GM21723 (cell line): Measurements from ENCODE around the gene CPEB4.
A peak's percentile ranks its signal among the peaks of the same experiment; 100 is the strongest.

Experiments used
- ATAC-seq: cut with Tn5 transposase; IDR thresholded peaks from one replicate; pipeline ENCODE4 v1.9.1; 2021; ENCODE audit warnings: mild to moderate bottlenecking, moderate library complexity; ENCODE audit not compliant: unreplicated experiment

Gene CPEB4

DNA sequence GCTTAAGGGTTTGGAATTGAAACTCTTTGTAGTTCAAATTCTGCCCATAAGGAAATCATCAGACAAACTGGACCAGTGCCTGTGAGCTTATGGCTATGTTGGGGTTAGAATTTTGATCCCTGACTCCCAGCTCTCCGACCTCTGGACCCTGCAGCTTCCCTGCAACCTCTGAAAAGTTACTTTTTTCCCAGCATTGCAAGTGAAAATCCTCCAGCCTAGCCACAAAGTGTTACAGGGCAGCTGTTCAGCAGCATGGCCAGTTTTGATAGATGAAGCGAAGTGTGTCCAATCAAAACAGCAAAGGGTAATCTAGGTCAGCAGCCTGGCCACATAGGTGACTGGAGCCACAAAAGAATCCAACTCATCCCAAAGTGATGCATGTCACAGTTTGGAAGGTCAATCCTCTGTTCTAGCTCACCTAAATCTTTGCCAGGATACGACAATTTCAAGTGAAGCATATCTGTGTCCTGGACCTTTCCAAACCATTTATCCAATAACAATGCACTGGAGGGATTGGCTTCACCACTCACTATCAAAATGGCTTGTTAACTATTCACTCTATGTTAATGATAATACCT, 4.7 kb upstream of the CPEB4 start:
- no peak for ATAC-seq

DNA sequence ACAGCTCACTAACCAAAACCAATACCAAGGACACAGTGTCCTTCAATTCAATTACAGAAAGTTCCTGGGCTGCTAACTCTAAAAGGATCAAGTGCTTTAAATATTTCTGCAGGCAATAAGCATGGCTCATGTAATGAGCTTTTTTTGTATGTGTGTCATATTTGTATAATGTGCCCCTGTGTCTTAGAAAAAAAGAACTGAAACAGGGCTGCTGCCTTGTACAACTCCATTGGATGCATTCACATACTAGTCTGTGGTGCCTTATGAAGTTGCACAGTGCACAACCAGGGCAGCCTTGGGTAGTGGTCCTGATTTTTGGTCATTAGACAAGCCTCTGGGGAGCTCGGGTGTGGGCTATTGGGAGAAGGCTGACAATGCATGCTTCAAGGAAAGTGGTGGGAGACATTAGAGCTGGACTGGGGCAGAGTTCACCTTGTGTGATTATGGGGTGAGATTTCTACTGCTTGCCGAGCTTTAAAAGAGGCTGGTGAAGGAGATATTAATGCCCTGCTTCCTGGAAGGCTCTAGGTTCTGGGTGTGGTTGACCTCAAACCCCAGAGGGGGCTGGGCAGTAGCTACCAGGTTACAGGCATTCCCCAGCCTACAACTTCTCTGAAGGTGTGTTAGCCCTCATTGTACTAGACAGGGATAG, 3.6 kb upstream of the CPEB4 start:
- ATAC-seq, result no peak

DNA sequence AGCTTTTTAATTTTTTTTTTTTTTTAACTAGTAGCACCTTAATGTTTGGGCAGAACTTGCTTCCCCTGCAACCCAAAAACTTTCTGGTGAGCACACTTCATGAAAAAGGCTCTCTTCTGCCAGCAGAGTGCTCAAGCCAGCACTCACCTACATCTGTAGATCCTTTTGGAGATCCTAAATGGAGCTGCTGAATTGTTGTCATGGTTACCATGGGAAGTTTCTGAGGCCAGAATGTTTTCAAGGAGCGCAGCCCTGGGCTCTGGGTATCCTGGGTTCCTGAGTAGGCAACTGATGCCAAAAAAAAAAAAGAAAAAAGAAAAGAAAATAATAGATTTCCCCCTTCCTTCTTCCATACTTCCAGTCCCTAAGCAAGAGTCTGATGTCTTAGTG, 3.1 kb upstream of the CPEB4 start:
- ATAC-seq, result no peak

DNA sequence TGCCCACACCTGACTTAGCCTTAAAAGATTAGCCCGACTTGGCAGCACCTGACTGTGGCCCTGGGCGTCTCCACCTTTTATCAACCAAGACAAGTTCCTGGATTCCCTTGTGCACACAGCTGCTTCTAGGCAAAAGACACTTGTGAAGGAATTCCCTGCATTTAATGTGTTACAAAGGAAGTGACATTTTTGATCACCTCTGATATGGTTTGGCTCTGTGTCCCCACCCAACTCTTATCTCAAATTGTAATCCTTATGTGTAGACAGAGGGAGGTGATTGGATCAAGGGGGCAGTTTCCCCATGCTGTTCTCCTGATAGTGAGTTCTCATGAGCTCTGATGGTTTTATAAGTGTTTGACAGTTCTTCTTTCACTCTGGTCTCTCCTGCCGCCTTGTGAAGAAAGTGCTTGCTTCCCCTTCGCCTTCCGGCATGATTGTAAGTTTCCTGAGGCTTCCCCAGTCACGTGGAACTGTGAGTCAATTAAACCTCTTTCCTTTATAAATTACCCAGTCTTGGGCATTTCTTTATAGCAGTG, 2.6 kb upstream of the CPEB4 start:
- ATAC-seq, result no peak

DNA sequence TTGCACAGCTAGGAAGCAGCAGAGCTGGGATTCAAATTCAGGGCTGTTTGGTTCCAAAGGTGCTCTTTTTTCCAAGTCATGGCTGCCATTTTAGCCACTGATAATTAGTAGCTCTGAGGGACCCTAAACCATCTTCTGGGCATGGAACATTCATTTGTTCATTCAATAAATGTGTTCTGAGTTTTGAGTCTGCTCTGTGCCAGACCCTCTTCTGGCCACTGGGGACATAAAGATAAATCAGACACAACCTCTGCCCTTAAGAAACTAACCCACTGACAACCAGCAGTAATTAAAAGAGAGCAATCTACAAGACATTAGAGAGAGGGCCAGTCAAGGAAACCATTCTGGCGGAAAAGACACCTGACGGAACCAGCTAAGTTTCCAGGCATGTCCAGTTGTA, 2.0 kb upstream of the CPEB4 start:
- ATAC-seq, result no peak

DNA sequence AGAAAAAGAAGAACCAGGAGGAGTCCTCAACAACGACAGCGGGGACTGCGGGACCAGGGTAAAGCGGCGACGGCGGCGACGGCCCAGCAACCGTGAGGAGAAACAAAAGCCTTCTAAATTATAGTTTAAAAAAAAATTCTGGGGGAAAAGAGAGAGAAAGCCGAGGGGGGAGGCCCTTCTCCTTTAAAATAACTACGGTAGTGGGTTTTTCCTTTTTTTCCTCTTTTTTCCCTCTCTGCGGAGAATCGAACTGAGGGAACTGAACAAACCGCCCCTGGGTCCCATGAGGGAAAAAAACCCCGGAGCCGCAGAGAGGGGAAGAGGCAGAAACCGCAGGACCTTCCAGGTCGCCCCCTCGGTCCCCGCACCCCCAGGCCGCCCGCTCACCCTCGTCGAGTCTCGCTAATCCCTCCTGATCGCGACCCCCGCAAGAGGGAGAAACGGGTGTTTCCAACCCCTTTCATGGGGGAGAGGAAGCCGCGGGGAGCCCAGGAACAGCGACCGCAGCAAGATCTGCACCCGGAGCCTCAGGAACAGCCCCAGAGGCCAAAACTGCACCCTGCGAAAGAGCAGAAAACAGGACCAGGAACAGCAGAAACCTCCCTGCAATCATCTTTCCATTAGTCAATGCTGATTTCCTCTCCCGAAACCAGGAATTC, 453 bp downstream of the CPEB4 start:
- no peak for ATAC-seq

DNA sequence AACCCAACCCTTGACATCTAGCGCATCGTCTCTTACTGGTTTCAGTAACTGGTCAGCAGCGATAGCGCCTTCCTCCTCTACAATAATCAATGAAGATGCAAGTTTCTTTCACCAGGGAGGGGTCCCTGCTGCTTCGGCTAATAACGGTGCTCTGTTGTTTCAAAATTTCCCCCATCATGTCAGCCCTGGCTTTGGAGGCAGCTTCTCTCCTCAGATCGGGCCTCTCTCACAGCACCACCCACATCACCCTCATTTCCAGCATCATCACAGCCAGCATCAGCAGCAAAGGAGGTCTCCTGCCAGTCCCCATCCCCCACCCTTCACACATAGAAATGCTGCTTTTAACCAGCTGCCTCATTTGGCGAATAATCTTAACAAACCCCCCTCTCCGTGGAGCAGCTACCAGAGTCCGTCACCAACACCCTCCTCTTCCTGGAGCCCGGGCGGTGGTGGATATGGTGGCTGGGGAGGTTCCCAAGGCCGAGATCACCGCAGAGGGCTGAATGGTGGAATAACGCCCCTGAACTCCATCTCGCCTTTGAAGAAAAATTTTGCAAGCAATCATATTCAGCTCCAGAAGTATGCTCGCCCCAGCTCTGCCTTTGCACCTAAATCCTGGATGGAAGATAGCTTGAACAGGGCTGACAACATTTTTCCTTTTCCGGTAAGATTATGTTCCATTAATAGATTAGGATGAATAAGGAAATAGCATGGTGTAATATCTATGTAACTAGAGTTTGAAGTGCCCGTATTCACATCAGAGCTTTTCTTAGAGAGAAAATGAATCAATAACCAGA, 2.2 kb downstream of the CPEB4 start:
- no peak for ATAC-seq

DNA sequence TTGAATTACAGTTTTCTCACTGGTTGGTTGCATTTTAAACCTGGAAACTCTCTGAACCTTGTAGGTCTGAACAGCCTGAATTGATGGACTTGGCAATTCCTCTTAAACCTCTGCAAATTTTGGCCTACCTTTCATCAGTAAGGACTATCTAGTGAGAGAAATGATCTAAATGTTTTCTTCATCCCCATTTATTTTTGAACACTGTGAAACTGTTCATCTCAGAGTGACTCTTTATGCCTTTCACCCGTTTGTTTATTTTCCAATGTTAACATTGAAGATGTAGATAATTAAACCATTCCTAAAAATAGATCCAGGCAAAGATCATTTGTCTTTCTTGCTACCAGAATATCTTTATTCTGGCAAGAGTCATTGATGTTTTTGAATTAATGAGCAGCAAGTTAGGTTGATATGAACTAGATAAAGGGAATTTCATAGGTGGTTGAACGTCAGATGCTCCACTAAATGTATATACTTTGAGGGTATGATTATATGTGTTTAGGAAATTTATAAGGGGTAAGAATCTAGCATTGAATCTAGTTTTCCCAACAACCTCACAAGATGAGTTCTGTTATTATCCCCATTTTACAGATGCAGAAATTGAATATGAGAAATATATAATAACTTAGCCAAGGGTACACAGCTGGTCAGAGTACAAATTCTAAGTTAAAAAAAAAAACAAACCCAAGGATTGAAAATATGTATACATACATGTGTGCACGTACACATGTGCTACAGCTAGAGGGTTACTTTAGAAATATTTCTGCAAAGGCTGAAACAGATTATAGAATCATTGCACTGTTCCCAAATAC, 3.4 kb downstream of the CPEB4 start:
- ATAC-seq, result no peak

DNA sequence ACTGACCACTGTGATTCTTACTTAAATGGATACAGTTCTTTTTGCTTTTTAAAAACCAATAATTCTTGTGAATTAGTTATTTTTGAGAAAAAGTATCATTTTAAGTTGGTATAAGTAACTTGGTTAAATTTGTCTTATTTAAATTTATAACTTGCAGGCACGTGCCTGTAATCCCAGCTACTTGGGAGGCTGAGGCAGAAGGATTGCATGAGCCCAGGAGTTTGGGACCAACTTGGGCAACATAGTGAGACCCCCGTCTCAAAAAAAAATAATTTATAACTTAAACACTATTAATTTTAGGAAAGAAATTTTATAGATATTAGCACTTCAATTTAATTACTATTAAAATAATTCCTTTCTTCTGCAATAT, 5.0 kb downstream of the CPEB4 start:
- no peak for ATAC-seq

DNA sequence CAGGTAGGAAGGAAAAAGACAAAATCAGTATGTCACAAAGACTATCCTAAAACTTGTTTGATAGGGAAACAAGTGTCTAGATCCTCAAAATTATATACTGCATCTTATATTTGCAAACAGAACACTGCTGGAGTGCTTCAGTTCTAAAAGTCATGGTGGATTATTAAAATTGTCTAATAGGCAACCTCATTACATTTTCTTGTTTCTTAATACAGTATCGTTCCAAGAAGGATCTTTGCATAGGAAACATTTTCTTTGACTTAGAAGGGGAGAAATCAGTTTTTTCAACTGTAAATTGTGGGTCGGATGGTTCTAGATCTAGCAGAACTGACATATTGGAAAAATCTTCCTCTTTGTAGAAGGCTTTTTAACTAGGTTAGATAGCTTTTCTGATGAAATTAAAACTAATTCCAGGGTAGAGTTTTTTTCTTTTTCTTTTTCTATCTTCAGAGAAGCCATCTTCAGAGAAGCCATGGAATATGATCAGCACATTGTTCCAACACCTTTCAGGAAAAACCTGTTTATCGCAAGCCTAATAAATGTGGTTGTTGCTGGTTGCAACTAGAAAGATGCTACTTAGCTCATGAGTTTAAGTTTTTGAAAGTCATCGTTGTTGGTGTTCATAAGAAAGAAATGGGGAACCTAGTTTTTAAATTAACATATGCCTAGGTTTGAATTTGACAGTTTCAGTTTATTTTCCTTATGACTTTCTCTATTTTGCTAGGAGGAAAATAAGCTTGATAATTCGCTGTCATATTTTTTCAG, 7.4 kb downstream of the CPEB4 start:
- no peak for ATAC-seq

DNA sequence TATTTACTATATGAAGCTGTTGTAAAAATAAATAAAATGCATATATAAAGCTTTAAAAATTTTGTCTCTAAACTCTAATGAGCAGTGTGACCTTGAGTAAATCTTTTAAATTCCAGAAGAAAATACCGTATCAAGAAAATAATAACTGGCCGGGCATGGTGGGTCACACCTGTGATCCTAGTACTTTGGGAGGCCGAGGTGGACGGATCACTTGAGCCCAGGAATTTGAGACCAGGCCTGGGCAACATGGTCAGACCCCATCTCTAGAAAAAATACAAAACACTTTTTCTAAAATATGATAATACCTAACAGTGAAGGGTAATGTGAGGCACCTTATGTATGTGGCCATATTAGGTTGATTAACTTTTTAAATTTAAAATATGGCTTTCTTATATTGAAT, 8.5 kb downstream of the CPEB4 start:
- no peak for ATAC-seq

DNA sequence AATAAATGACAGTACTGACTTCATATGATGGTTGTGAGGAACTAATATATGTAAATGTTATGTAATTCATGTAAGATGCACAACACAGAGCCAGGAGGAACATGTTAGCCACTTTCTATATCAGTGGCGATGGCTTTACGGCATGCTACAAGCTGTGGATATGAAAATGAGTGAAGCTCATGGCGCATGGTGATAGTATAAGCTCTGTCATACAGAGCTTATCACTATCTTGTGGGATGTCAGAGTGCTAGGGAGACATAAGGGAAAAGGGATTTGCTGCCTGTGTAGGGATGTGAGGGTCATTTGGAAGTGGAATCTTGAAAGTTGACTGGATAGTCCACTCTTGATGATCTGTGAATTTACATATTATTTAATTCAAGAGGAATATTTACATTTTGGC, 13.6 kb downstream of the CPEB4 start:
- ATAC-seq, result no peak

DNA sequence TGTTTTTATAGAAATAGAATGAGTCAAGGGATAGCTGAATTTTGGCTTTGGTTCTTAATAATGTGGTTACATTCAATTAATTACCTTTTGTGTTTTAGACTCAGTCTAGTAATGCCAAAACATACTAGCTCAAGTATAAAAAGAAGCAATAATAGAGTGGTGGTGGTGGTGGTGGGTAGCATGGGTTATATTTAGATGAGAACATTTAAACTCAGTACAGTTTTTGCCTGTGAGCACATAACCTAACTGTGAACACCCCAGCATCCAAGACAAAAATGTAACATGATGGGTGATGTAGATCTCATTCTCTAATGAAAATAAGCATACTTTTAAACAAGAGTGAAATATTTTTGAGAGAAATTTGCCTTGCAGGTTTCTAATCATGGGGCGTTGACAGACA, 14.2 kb downstream of the CPEB4 start:
- no peak for ATAC-seq

DNA sequence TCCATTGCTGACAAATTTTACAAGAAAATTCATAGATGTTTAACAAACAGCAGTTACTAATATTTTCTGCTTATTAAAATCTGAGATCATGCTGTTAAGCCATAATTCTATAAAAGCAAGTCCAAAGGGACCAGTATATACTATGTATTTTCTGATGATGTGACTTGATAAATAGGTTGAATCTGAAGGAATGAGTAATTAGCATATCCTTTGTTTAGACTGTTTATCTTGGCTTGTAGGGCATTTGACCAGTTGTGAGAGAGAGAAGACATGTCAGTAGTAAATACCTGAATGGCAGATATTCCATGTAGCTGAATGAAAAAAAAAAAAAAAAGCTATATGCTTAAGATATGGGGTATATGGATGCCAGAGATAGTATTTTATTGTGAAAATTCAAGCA, 14.6 kb downstream of the CPEB4 start:
- ATAC-seq, result no peak

DNA sequence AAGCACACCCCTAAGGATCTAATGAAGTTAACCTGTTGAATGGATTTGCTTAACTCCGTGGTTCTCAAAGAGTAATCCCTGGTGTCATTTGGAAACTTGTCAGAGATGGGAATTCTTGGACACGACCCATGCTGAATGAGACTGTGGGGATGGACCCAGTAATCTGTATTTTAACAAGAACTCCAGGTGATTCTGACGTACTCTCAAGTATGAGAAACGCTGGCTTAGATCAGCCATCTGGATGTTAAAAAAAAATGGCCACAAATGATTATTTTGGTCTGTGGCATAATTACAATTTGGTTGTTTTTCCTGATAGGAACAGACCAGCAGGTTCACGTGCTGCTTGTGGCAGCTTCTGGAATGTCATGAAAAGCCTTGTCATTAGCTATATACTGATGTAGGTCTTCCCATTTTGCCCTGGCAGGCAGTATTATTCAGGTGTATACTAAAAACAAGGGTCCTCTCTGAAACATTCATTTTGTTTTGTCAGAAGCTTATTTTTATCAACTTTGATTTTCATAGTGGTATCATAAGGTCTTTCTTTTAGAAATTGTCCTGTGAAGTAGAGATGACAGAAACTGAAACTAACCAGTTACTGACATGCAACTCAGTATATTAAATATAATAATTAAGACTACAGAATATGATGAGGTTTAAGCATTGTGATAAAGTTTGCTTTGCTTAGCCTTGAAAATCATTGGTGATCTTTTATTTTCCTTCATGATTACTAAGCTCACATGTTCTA, 15.4 kb downstream of the CPEB4 start:
- no peak for ATAC-seq

DNA sequence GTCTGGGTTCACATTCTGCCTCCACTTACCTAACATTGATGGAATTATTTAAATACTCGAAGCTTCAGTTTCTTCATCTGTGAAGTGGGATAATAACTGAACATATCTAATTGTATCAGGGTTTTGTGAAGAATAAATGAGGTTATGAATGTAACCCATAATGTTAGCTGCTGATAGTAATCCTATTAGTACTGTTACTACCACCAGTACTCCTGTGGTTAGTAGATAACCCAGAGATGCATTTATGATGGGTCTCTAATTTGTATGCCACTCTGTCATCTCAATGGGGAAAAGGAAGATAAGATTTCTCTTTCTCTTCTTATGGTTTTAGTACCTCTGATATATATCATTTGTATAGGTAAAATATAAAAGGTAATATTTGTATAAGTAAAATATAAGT, 16.0 kb downstream of the CPEB4 start:
- ATAC-seq, result no peak

DNA sequence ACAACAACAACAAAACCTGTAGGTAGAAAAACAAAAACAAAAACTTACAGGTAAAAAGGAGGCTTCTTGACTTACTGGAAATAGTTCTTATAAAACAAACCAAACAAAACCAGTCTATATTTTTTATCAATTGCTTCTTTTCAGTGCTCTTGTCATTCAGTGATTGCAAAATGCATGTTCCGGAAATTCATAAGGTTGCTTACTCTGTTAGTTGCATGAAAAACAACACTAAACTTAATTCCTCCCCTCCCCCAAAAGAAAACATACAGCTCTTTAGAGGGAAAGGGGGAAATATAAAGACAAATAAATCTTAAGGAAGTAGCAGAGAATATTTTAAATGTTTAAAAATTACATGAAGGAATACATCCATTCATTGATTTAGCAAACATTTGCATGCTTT, 19.1 kb downstream of the CPEB4 start:
- ATAC-seq, result no peak

DNA sequence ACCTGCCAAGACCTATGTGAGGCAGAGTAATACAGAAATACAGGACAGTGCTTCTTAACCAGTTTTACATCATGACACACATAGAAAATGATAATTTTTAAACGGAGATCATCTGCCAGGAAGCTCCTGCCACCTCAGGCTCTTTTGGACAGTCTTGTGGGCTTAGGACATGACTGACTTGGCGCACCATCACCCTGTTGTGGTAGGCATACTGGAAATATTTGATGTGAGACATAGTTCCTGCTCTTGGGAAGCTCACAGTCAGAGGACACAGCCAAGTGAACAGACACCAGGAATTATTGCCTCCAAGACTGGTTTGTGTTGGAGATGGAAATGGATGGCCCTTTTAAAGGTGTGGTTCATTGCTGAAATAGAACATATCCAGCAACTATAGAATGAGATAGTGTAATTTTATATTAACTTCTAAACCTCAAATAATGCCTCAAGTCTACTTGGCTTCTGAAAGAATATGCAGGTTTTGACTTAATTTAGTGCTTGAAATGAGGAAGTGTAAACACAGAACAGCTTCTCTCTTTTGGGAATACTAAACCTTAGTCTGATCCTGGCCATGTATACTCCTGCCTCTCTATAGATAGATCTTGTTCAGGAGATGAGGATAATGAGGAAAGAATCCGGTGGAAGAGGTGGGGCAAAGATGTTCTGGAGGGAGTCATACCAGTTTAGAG, 19.7 kb downstream of the CPEB4 start:
- ATAC-seq, result no peak

DNA sequence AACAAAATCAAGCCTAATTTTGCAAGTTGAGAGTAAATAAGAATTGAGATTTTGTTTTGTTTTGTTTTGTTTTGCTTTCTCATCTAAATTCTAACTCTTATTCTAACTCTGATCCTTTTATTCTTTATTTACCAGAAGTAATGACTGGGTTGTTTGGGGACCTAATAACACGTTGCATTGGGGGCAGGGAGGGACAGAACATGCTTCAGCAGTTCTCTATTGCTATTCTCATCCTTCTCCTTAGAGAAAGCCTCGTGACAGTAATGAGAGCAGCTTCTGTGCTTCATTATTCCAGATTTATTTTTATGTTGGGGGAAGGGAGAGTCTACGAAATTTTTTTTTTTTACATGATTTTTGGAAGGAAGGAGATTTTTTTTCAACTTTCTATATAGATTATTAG, 21.1 kb downstream of the CPEB4 start:
- peak; percentile 45 for ATAC-seq
